GM18870 (cell line): ENCODE results near the gene PTPN2.
A peak's percentile ranks its signal among the peaks of the same experiment; 100 is the strongest.

ENCODE experiments used
- ATAC-seq: cut with Tn5 transposase; IDR thresholded peaks from one replicate; pipeline ENCODE4 v1.9.1; 2021; ENCODE audit warnings: moderate library complexity; ENCODE audit not compliant: unreplicated experiment

The PTPN2 gene

DNA sequence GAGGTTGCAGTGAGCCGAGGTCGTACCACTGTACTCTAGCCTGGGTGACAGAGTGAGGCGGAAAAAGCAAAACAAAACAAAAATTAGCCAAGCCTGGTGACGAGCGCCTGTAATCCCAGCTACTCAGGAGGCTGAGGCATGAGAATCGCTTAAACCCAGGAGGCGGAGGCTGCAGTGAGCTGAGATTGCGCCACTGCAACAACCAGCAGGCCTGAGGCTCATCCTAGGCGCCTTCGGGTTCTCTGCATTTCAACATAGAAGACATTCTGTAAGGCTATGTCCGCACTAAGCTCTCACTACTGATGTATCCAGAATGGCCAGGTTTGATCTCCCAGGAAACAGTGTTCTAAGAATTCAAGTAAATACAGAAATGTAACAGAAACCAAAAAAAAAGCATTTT is 23.5 kb downstream of the PTPN2 start:
- ATAC-seq, result no peak

- no peak for ATAC-seq
Measured at GRCh38 chr18:12858991-12859390, 25.0 kb downstream of the PTPN2 start.

DNA sequence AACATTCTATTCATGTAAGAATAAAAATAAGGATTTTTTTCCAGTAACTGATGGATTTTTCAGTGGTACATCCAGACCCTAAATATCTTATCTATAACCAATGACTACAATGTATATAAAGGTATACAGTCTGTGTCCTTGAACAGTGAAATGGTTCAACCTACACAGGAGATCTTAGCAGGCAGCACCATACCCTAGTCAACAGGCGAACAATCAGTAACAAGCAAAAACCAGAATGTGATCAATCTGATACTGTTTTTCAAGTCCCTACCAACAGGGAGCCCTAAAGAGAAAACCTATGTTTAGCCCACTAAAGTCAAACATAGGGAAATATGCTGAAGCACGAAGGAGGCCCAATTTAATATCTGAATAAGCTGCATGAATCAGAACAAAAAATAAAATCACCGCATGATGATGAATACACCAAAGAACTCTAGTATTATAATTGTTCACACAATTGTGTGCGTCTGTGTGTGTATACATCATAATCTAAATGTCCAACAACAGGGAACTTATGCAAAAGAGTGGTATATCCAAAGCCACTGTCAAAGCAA is 26.0 kb downstream of the PTPN2 start:
- no peak for ATAC-seq

GRCh38 chr18:12857215-12857905 is 26.7 kb downstream of the PTPN2 start:
- ATAC-seq, result no peak

DNA sequence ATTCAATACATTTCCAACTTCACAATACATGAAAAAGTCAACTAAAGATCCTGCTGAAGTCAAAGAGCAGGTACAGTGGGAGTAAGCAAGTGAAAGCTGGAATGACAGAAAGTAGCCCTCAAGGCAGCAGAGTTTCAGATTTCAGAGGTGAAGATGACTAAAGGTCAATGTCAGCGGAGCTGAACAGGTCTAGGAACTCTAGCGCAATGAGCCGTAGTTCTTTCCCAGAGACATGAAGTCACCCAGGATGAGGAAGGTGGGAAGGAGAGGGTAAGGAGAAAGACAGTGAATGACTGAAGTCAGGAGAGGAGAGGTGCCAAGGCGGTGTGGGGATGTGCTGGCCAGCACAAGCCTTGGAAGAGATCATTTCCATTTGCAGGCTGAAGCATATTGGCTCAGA is 28.1 kb downstream of the PTPN2 start:
- ATAC-seq, result no peak

GRCh38 chr18:12852566-12853315 is 31.3 kb downstream of the PTPN2 start:
- no peak for ATAC-seq

DNA sequence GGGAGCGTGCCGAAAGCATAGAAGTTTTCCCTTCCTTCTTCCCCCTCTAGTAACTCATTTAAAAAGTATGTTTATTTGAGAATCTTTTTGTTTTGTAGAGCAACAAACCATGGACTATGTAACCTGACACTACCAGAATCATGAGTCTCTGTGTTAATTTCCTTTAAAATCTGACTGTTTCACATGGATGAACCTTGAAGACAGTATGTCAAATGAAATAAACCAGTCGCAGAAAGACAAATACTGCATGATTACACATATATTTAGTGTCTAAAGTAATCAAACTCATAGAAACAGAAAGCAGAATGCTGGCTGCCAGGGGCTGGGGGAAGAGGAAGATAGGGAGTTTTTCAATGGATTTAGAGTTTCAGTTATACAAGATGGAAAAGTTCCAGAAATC is 32.3 kb downstream of the PTPN2 start:
- no peak for ATAC-seq

DNA sequence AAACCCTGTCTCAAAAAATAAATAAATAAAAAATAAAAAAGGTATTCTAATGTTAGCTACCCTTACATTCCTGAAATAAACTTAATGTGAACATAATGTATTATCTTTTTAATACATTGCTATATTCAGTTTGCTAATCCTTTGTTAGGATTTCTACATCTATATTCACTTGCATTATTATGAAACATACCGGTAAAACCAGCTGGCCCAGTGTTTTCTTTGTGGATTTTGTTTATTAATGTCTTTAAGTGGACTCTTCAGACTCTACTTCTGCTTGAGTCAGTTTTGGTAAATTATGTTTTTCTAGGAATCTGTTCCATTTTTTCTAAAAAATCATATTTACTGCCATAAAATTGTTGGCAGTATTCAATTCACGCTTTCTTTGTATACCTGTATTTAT is 34.5 kb downstream of the PTPN2 start:
- ATAC-seq, result no peak

DNA sequence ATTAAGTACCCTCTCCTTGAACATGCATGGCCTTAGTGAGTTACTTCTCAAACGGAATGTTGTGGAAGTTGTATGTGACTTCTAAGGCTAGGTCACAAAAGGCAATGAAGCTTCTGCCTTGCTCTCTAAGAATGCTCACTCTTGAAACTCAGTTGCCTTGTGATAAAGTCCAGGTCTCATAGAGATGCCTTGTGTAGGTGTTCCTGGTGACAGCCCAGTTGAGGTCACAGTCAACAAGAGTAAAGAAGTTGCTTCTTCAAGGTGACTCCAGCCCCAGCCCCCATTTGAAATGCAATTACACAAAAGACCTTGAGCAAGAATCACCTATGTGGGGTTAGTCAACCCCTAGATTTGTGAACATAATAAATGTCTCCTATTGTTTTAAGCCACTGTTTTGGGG is 35.6 kb downstream of the PTPN2 start:
- no peak for ATAC-seq

DNA sequence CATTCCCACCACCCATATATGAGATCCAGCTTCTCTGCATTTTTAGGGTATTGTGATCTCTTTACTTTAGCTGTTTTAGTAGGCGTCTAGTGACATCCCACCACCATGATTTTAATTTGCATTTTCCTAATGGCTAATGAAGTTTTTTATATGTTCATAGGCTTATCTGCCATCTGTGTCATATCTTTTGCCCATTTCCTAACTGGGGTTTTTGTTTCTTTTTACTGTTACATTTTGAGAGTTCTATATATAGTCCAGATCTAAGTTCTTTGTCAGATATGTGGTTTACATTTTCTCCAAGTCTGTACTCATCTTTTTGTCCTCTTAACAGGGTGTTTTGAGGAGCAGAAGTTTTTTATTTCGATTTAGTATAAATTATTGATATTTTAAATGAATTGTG is 39.6 kb downstream of the PTPN2 start:
- no peak for ATAC-seq

GRCh38 chr18:12843420-12844350 is 40.4 kb downstream of the PTPN2 start:
- no peak for ATAC-seq

- no peak for ATAC-seq
Measured at GRCh38 chr18:12842459-12843380, 41.3 kb downstream of the PTPN2 start.

DNA sequence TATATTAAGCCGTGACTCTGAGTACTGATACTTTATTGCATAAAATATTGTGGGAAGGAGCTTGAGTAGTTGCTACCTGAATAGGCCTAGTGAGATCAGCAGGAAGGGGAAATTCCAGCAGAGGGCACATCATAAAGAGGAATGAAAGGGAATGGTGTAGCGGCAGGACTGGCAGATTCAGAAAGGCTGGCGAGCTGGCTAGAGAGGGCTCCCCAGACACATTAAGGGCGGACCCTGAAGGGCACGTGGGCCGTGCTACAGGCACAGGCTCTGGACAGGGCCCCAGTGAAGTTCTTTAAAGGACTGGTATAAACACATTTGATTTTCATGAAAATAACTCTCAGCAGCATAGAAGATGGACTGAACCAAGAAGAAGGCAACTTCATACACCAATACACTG is 43.0 kb downstream of the PTPN2 start:
- ATAC-seq, result no peak

DNA sequence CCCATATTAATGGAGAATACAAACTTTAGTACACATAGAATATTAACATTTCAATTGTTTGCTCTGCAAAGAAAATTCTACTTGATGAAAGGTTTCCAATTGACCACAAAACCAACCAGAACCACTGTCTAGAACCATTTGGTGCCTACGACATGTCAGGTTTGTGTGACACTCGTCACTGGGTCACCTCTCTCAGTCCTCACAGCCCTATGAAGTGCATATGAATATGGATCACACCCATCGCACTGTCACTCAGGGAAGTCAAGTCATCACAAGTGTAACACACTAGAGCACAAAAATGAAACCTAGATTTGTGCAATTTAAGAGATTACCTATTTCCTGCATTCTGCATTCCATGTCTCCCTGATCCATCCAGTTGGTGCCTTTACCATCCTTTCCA is 43.7 kb downstream of the PTPN2 start:
- no peak for ATAC-seq

- ATAC-seq, result peak; percentile 80
Measured at GRCh38 chr18:12839526-12840196, 44.4 kb downstream of the PTPN2 start.

DNA sequence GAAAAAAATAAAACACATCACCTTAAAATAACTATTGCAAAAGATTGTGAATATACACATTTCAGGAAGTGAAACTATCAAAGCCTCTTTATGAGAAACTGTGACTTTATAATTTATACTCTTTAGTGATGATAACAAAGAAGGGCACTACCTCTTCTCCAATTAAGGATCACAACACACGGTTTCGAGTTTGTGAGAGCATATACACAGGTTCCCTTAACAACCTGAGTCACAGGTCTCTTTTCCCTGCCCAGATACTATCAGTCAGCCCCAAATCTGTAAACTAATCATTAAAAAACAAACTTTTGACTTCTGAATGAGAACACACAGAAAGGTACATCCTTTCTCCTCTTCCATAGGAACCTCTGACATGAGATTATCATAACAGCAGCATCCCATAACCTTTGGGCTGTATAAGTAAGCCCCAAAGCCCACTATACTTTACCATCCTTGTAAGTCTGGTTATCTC is 44.9 kb downstream of the PTPN2 start:
- peak; percentile 29 for ATAC-seq

GRCh38 chr18:12838178-12838634 is 45.8 kb downstream of the PTPN2 start:
- no peak for ATAC-seq

- no peak for ATAC-seq
Measured at GRCh38 chr18:12837747-12838146, 46.3 kb downstream of the PTPN2 start.

DNA sequence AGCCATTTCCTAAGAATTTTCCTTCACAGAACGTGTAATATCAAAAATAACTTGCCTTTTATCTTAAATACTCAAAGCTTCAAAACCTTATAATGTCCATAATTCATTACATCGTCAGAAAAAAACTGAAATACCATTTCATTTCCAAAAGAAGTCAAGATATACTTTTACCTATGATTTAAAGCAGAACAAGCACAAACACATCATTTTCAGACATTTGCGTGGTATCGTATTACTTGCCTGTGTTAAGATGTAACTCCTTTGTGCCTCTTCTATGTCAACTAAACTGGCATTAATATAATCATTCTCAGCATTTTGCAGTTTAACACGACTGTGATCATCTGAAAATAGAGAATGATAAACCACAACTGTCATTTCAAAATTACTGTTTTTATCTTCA is 47.5 kb downstream of the PTPN2 start:
- ATAC-seq, result no peak
